Measurements from ENCODE around the gene TPTE2. TPM values are rescaled to one million over a fixed set of nuclear protein-coding genes. Genes with fewer than 3 reads are reported as not detected.
"Not testable (repeated sequence)": the region's sequence is repeated elsewhere in the genome, so short reads cannot be mapped to it uniquely, and the experiment has no call there.

Gene TPTE2
- total and polyA plus RNA-seq, 2 of the 8 experiments (the other 6 are each of a cell fraction or from before 2014, with no cell fraction given) = not detected

DNA sequence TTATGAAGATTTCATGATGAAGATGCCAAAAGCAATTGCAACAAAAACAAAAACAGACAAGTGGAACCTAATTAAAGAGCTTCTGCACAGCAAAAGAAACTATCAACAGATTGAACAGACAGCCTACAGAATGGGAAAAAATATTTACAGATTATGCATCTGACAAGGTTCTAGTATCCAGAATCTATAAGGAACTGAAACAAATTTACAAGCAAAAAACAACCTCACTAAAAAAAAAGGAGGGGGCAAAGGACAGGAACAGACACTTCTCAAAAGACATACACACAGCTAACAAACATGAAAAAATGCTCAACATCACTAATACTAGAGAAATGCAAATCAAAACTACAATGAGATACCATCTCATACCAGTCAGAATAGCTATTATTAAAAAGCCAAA lies 35.7 kb downstream of the TPTE2 start:
- H2BK20ac ChIP-seq (ENCODE audit: low read length); H3K36me3 ChIP-seq (ENCODE audit: control insufficient read depth in 2 of 4, insufficient read depth in 4 of 4, low read length in 3 of 4); H2BK15ac ChIP-seq (ENCODE audit: low read length); H3K4me2 ChIP-seq (ENCODE audit: insufficient read depth in 1 of 2, low read depth in 2 of 2, low read length in 2 of 2); H3K18ac ChIP-seq (ENCODE audit: extremely low read depth, low read length); H3K4ac ChIP-seq (replicated peaks; ENCODE audit: insufficient read length, low read depth, low read length); DNase-seq (ENCODE audit: low read depth in 1 of 2, low spot score in 2 of 2); H3K23me2 ChIP-seq (ENCODE audit: low read depth, low read length); H3K79me1 ChIP-seq (ENCODE audit: low read depth, low read length); H3K27me3 ChIP-seq (replicated peaks in 1 of 4; ENCODE audit: control insufficient read depth in 3 of 4, extremely low read depth in 1 of 4, insufficient read depth in 3 of 4, low read length in 3 of 4); H2AFZ ChIP-seq (ENCODE audit: low read length); H3K56ac ChIP-seq (replicated peaks; ENCODE audit: insufficient read length, low read depth, low read length); H2BK5ac ChIP-seq (ENCODE audit: low read depth, low read length); H4K8ac ChIP-seq (ENCODE audit: extremely low read depth, insufficient read depth, low read length); CTCF ChIA-PET (ENCODE audit: partially characterized antibody); H3K79me2 ChIP-seq (ENCODE audit: control insufficient read depth in 1 of 2, insufficient read depth in 2 of 2, low read length in 2 of 2); POLR2A ChIA-PET (ENCODE audit: partially characterized antibody); H4K5ac ChIP-seq (ENCODE audit: insufficient read length, low read depth, low read length); H3K23ac ChIP-seq (ENCODE audit: insufficient read length); H2BK120ac ChIP-seq (replicated peaks; ENCODE audit: low read depth, low read length); H3K4me1 ChIP-seq (replicated peaks in 1 of 4; ENCODE audit: control insufficient read depth in 3 of 4, insufficient read depth in 4 of 4, low read length in 3 of 4); H2BK12ac ChIP-seq (ENCODE audit: low read depth, low read length); H3K9ac ChIP-seq (replicated peaks in 1 of 4; ENCODE audit: extremely low read depth in 1 of 4, low read depth in 3 of 4, low read length in 3 of 4); H3K27ac ChIP-seq (ENCODE audit: low read depth, low read length); FAIRE-seq; H2AK5ac ChIP-seq (ENCODE audit: low read depth, low read length); H3K14ac ChIP-seq (ENCODE audit: insufficient read length); H3K4me3 ChIP-seq (ENCODE audit: extremely low read depth in 1 of 4, insufficient read depth in 2 of 4, low read depth in 3 of 4, low read length in 4 of 4); H4K20me1 ChIP-seq (replicated peaks in 1 of 2; ENCODE audit: control insufficient read depth in 1 of 2, insufficient read depth in 2 of 2, low read length in 2 of 2); H4K91ac ChIP-seq (replicated peaks; ENCODE audit: insufficient read length, low read length): not testable (repeated sequence)
- H3K9me3 ChIP-seq (ENCODE audit: insufficient read depth in 2 of 2, low read depth in 1 of 2, low read length in 1 of 2) = peaks cover 13 to 30% of the 10 kb centered on the region in 2 experiments

Measured in H1 (cell line).